A673 (cell line): Measurements from ENCODE around the gene ASPG.

Experiments used
- EZH2 ChIP-seq: fragments of 200-600 bp; sonication (generic); IDR thresholded peaks from 2 replicates; pipeline ENCODE4 v1.6.1; 2017; ENCODE audit warnings: borderline replicate concordance, low read depth, mild to moderate bottlenecking, mixed read lengths, antibody characterized with exemption, low read length; ENCODE audit not compliant: poor library complexity, severe bottlenecking
- TF ChIP-seq, protein P1 (sequence below): fragments of 300-800, 200-600 bp; sonication (generic); conservative IDR thresholded peaks from 2 replicates; pipeline ENCODE4 v1.5.1; 2017; ENCODE audit warnings: low read depth, mild to moderate bottlenecking, antibody characterized with exemption, low read length, moderate library complexity, mixed read lengths

DNA sequence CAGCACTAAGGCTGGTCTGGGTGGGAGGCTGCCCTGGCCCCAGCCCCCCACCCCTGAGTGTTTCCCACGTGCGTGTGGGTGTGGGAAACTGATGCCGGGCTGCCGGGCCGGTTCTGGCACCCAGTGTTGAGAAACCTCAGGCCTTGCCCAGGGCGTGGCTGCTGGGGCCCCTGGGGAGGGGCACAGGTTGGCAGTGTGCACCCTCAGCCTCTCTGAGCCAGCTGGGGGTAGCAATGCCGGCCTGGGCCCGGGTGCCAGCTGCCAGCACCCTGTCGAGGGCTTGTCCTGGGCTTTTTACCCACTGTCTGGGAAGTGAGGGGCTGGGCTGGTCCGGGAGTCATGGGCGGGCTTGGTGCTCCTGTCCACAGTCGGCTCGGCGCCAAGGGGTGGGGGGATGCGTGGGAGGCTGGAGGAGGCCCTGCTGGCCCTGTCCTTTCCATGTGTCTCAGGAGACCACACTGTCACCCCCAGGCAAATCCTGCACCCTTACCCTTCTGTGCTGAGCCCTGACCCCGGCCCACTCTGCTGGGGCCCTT, 15.7 kb downstream of the ASPG start:
- TF ChIP-seq, protein P1, sequence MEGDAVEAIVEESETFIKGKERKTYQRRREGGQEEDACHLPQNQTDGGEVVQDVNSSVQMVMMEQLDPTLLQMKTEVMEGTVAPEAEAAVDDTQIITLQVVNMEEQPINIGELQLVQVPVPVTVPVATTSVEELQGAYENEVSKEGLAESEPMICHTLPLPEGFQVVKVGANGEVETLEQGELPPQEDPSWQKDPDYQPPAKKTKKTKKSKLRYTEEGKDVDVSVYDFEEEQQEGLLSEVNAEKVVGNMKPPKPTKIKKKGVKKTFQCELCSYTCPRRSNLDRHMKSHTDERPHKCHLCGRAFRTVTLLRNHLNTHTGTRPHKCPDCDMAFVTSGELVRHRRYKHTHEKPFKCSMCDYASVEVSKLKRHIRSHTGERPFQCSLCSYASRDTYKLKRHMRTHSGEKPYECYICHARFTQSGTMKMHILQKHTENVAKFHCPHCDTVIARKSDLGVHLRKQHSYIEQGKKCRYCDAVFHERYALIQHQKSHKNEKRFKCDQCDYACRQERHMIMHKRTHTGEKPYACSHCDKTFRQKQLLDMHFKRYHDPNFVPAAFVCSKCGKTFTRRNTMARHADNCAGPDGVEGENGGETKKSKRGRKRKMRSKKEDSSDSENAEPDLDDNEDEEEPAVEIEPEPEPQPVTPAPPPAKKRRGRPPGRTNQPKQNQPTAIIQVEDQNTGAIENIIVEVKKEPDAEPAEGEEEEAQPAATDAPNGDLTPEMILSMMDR = no peak
- TF ChIP-seq EZH2 = no peak
